HG03565 (cell line): ENCODE measurements around the gene S100A9.

Experiments
- ATAC-seq: cut with Tn5 transposase; IDR thresholded peaks from one replicate; pipeline ENCODE4 v1.9.1; 2021; ENCODE audit warnings: mild to moderate bottlenecking, moderate library complexity; ENCODE audit not compliant: unreplicated experiment

S100A9 gene

GRCh38 chr1:153389401-153389800 is 31.7 kb downstream of the S100A9 start:
- no peak for ATAC-seq

GRCh38 chr1:153389973-153390879 is 32.6 kb downstream of the S100A9 start:
- ATAC-seq = no peak

GRCh38 chr1:153390938-153391710 is 33.5 kb downstream of the S100A9 start, which contains the start of gene S100A8:
Gene S100A8 (minus strand): TSS chr1:153391073. CDS start chr1:153390535, 538 bp downstream.
- ATAC-seq = no peak

- no peak for ATAC-seq
These were observed 34.6 kb downstream of the S100A9 start for GRCh38 chr1:153392258-153392657.

GRCh38 chr1:153392822-153393221 is 35.2 kb downstream of the S100A9 start:
- no peak for ATAC-seq

GRCh38 chr1:153393926-153394325 is 36.3 kb downstream of the S100A9 start:
- ATAC-seq = no peak

- ATAC-seq = no peak
These were observed 36.7 kb downstream of the S100A9 start for GRCh38 chr1:153394391-153394790.

- ATAC-seq = no peak
These were observed 37.6 kb downstream of the S100A9 start for GRCh38 chr1:153395136-153395685.

GRCh38 chr1:153395776-153396175 is 38.1 kb downstream of the S100A9 start:
- ATAC-seq = no peak

- ATAC-seq = no peak
These were observed 38.8 kb downstream of the S100A9 start for GRCh38 chr1:153396461-153396860.

- no peak for ATAC-seq
These were observed 39.6 kb downstream of the S100A9 start for GRCh38 chr1:153397051-153397923.

- ATAC-seq = no peak
These were observed 40.4 kb downstream of the S100A9 start for GRCh38 chr1:153397924-153398651.

GRCh38 chr1:153399401-153400055 is 41.9 kb downstream of the S100A9 start:
- no peak for ATAC-seq

GRCh38 chr1:153400244-153400643 is 42.6 kb downstream of the S100A9 start:
- ATAC-seq = no peak

GRCh38 chr1:153401461-153401860 is 43.8 kb downstream of the S100A9 start:
- no peak for ATAC-seq

- ATAC-seq = no peak
These were observed 44.6 kb downstream of the S100A9 start for GRCh38 chr1:153402226-153402625.

- ATAC-seq = no peak
These were observed 45.9 kb downstream of the S100A9 start for GRCh38 chr1:153403421-153404085.

- no peak for ATAC-seq
These were observed 46.5 kb downstream of the S100A9 start for GRCh38 chr1:153404086-153404635.

GRCh38 chr1:153404768-153405167 is 47.1 kb downstream of the S100A9 start:
- no peak for ATAC-seq
